ENCODE measurements around the gene OR5P2.
"Not testable (repeated sequence)": the region's sequence is repeated elsewhere in the genome, so short reads cannot be mapped to it uniquely, and the experiment has no call there.

Gene OR5P2, protein sequence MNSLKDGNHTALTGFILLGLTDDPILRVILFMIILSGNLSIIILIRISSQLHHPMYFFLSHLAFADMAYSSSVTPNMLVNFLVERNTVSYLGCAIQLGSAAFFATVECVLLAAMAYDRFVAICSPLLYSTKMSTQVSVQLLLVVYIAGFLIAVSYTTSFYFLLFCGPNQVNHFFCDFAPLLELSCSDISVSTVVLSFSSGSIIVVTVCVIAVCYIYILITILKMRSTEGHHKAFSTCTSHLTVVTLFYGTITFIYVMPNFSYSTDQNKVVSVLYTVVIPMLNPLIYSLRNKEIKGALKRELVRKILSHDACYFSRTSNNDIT

DNA sequence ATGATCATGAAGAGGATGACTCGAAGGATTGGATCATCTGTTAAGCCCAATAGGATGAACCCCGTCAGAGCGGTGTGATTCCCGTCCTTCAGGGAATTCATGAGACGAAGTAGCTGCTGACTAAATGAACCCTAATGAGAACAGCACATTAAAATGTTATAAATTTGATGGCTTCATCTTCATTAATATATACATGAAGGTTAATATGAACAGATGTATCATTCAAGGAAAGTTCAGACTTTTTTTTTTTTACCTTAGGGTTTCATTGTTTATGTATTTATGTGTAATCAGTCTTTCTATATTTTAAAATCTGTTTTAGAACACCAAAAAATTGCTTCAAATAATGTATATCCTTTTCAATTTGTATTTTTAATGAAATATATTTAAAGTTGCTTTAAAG lies at the start of gene OR5P2:
Gene OR5P2 (minus strand): TSS at position 101 of the 400 bp plus-strand sequence. CDS start 0 bp downstream, at position 101.
- no peak for DNase-seq (ENCODE audit: low read depth)

DNA sequence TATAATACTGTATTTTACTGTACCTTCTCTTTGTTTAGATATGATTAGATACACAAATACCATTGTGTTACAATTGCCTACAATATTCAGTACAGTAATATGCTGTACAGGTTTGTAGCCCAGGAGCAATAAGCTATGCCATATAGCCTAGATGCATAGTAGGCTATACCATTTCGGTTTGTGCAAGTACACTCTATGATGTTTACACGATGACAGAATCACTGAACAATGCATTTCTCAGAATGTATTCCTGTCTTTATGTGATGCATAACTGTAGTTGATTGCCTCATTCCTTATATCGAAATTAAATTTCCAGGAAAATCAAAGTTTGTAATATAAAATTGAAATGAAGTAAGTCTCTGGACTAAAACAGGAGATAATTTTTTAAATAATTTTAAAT lies 49.3 kb upstream of the OR5P2 start:
- DNase-seq (ENCODE audit: low read depth) = no peak

DNA sequence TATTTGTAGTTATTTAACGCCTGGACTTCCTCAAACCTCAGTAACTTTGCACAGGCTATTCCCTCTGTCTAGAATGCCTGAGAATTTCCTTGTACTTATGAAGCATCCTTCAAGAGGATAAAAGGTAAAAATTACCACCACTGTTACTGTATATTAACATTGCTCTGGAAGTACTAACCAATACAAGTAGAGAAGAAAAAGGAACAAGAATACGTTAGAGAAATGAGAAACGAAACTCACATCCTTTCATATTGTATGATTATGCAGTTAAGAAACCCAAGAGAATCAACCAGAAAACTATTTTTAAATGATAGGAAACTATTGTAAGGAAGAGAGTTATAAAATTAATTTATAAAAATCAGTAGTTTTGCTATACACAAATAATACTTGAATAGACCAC lies 48.2 kb upstream of the OR5P2 start:
- no peak for DNase-seq (ENCODE audit: low read depth)

DNA sequence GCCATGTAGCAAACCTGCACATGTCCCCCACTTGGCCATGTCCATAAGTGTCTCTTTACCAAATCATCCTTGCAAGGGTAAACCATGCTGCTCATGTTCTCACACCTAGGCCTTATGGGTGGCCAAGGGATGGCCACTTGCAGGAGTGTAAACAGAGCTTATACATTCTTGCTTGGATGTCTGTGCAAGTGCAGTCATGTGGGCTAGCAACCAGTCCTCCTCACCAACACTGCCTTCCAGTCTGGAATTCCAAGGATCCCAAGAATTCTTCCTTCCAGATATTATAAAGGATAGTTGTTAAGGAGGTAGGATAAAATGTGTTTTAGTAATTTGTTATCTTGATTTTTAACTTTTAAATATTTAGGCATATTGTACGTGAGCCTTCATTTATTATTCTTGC lies 47.8 kb upstream of the OR5P2 start:
- DNase-seq (ENCODE audit: low read depth) = no peak

DNA sequence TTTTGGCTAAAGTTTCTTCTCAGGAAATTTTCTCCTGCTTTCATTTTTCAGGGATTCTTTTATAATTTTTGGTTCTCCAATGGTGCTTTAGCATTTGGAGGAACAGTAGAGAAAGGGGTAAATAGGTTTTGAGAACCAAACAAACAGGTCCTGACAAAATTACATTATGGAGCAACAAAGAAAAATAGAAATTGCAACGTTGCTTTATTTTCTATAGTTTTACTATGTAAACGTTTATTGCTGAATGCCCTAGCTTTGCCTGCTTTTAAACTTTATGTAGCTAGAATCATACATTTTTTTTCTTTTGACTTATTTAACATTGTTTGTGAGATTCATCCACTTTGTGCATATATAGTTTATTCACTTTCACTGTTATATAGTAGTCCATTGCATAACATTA lies 43.8 kb upstream of the OR5P2 start:
- DNase-seq (ENCODE audit: low read depth) = no peak

DNA sequence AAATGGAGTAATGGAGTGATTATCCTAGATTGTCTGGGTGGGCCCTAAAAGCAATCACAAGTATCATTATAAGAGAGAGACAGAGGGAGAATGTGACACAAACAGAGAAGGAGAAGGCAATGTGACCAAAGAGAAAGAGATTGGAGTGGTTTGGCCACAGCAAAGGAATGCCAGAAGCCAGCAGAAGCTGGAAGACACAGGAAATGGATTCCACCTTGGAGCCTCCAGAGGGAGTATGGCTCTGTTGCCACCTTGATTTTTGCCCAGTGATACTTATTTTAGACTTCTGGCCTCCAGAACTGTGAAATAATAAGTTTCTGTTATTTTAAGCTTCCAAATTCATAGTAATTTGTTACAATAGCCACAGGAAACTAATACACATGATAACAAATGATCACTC lies 36.8 kb upstream of the OR5P2 start:
- DNase-seq (ENCODE audit: low read depth) = no peak

DNA sequence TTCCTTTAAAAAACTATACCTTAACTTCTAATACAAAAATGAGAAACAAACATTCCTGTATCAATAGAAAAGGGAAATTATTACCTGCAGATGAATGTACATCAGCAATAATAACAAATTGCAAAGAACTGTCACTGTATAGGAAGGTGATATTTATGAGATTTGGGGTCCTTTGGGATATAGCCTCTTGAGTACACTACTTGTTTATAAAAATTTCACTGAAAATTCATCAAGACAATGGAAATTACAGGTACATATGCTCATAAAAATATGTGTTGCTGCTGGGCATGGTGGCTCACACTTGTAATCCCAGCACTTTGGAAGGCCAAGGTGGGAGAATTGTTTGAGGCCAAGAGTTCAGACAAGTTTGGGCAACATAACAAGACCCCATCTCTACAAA lies 34.0 kb upstream of the OR5P2 start, which contains the start of gene OR5P3:
Gene OR5P3 (minus strand): TSS at position 101 of the 400 bp plus-strand sequence.
- no peak for DNase-seq (ENCODE audit: low read depth)

DNA sequence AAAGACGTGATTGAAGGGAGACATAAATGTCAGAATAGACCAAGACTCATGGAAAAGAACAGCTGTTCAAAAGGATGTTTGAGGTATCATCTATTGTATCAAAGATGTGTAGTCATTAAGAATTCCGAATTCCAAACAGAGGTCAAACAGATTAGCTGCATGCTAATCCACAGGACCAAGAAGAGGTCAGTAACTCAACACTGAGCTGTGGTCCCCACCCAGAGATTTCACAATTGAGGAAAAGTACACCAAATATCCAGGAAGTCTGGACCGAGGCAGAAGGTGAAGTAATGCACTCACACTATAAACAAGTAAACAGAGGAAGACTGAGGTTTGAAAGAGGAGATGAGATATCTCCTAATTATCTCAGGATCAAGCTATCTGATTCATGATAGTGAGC lies 29.6 kb upstream of the OR5P2 start:
- DNase-seq (ENCODE audit: low read depth) = no peak

DNA sequence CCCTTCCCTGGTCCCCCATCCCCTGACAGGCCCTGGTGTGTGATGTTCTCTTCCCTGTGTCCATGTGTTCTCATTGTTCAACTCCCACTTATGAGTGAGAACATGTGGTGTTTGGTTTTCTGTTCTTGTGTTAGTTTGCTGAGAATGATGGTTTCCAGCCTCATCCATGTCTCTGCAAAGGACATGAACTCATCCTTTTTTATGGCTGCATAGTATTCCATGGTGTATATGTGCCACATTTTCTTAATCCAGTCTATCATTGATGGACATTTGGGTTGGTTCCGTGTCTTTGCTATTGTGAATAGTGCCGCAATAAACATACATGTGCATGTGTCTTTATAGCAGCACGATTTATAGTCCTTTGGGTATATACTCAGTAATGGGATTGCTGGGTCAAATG lies 23.7 kb upstream of the OR5P2 start:
- DNase-seq (ENCODE audit: low read depth) = not testable (repeated sequence)

DNA sequence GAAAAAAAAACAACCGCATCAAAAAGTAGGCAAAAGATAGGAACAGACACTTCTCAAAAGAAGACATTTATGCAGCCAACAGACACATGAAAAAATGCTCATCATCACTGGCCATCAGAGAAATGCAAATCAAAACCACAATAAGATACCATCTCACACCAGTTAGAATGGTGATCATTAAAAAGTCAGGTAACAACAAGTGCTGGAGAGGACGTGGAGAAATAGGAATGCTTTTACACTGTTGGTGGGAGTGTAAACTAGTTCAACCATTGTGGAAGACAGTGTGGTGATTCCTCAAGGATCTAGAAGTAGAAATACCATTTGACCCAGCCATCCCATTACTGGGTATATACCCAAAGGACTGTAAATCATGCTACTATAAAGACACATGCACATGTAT lies 18.2 kb upstream of the OR5P2 start:
- DNase-seq (ENCODE audit: low read depth) = not testable (repeated sequence)

DNA sequence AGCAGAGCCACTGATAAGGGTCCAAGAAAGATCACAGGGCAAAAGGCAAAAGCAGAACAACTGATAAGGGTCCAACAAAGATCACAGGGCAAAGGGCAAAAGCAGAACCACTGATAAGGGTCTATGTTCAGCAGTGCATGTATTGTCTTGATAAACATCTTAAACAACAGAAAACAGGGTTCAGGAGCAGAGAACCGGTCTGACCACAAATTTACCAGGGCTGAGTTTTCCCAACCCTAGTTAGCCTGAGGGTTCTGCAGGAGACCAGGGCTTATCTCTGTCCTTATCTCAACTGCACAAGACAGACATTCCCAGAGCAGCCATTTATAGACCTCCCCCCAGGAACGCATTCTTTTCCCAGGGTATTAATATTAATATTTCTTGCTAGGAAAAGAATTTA lies 13.6 kb upstream of the OR5P2 start:
- not testable (repeated sequence) for DNase-seq (ENCODE audit: low read depth)

DNA sequence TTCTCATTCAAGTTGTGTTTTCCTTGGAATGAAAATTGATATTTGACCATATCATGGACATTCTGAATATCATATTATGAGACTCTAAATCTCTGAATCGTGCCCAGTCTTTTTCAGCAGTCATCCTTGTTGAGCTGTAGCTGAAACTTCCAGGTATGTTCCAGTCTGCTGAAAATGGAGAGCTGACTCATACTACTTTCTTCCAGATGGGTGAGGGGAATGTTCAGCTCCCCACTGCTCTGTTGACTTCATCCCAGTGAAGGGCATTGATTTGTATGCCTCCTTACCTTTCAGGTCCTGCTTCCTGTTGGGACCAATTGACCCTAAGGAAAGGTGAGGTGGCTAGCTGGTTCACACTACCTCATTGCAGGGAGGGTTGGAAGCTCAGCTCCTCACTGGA lies 3.5 kb downstream of the OR5P2 start:
- no peak for DNase-seq (ENCODE audit: low read depth)

DNA sequence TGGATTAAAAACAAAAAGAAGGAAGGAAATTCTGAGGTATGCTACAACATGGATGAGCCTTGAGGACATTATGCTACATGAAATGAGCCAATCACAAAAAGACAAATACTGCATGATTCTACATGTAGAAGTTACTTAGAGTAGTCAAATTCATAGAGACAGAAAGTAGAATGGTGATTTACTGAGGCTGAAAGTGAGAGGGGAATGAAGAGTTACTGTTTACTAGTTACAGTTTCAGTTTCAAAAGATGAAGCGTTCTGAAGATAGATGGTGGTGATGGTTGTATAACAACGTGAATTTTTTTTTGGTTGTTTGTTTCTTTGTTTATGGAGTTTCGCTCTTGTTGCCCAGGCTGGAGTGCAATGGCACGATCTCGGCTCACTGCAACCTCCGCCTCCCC lies 9.5 kb downstream of the OR5P2 start:
- no peak for DNase-seq (ENCODE audit: low read depth)

DNA sequence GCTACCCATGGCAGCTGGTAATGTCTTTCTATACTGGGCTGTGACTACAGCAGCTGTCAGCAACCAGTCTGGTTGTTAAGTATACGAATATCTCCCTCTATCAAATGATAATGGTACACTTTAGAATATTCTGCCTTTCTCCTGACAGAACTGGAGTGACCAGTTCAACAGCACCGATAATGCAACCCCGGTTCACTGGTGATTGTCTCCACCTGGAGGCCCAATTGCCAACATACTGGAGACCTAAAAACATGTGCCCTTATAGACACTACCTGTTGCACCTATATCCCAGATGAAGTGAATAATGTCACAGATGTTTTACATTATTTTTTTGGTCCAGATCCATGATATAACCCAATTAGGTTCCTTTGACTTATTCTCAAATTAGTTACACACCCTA lies 21.1 kb downstream of the OR5P2 start:
- no peak for DNase-seq (ENCODE audit: low read depth)

DNA sequence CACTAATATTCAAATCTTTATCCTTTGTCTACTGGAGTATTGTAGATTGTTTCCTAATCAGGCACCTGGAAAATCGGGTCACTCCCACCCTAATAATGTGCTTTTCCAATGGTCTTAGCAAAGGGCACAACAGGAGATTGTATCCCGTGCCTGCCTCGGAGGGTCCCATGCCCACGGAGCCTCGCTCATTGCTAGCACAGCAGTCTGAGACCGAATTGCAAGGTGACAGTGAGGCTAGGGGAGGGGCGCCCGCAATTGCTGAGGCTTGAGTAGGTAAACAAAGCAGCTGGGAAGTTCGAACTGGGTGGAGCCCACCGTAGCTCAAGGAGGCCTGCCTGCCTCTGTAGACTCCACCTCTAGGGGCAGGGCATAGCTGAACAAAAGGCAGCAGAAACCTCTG lies 32.4 kb downstream of the OR5P2 start:
- DNase-seq (ENCODE audit: low read depth) = not testable (repeated sequence)

DNA sequence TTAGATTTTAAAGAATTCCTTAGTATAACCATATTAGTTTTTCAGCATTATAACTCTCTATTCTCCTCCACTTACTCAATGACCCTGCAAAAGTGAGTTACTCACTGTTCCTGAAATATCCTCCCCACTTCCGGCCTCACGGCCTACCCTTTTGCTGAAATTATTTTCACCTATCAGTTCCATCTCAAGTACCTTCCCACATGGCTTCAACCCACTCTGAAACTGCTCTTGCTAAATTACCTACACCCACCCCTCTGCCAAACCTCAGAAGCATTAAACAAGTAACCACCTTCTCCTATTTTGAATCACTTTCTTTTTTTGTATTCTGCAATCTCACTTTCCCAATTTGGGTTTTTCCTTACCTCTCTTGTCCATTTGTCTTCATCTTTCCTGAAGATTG lies 37.7 kb downstream of the OR5P2 start:
- no peak for DNase-seq (ENCODE audit: low read depth)

DNA sequence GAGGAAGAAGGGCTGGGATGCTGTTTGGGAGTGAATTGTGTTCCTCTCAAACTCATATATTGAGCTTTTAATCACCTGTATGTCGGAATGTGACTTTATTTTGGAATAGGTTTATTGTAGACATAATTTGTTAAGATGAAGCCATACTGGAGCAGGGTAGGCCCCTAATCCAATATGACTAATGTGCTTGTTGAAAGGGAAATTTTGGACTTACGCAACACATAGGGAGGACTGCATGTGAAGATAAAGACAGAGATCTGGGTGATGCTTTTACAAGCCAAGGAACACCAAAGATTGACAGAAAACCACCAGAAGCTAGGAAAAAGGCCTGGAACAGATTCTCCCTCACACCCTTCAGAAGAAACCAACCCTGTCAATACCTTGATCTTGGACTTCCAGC lies 47.3 kb downstream of the OR5P2 start:
- no peak for DNase-seq (ENCODE audit: low read depth)
